Neural cell (in vitro differentiated cells): ENCODE data around the gene PEMT. TPM values are rescaled to one million over a fixed set of nuclear protein-coding genes. Genes with fewer than 3 reads are reported as not detected.

Experiments used
- H2AFZ ChIP-seq: fragments of 200-600, 300-800 bp; sonication (generic), shearing (Covaris generic); 2 replicates; pipeline ENCODE4 v1.6.0; 2014; ENCODE audit warnings: low read depth, mild to moderate bottlenecking, antibody characterized with exemption, low read length, moderate library complexity
- H3F3A ChIP-seq: fragments of 200-600 bp; shearing (Covaris generic); 2 replicates; pipeline ENCODE4 v1.6.1; 2016; ENCODE audit warnings: mild to moderate bottlenecking, moderate library complexity, mixed read lengths, antibody characterized with exemption, low read length; ENCODE audit not compliant: insufficient read depth, poor library complexity, severe bottlenecking
- H3K27ac ChIP-seq: fragments of 200-600, 300-800 bp; sonication (generic), shearing (Covaris generic); 2 replicates; pipeline ENCODE4 v1.5.1; 2014; ENCODE audit warnings: mild to moderate bottlenecking, low read length, moderate library complexity
- H3K27me3 ChIP-seq: fragments of 300-800, 200-600 bp; sonication (generic), shearing (Covaris generic); 2 replicates; pipeline ENCODE4 v1.6.0; 2014; ENCODE audit warnings: mild to moderate bottlenecking, low read depth, low read length, moderate library complexity; ENCODE audit not compliant: insufficient read depth
- H3K36me3 ChIP-seq: fragments of 300-800, 200-600 bp; sonication (generic), shearing (Covaris generic); 2 replicates; pipeline ENCODE4 v1.5.1; 2014; ENCODE audit warnings: mild to moderate bottlenecking, antibody characterized with exemption, low read length, moderate library complexity; ENCODE audit not compliant: insufficient read depth
- H3K4me2 ChIP-seq: fragments of 300-800, 200-600 bp; sonication (generic), shearing (Covaris generic); 2 replicates; pipeline ENCODE4 v1.6.0; 2014; ENCODE audit warnings: mild to moderate bottlenecking, low read length
- H3K4me3 ChIP-seq: fragments of 300-800, 200-600 bp; sonication (generic), shearing (Covaris generic); 2 replicates; pipeline ENCODE4 v1.5.1; 2014; ENCODE audit warnings: mild to moderate bottlenecking, low read length, moderate library complexity
- H3K79me2 ChIP-seq: fragments of 200-600 bp; shearing (Covaris generic); replicated peaks from 2 replicates; pipeline ENCODE4 v1.6.0; 2014; ENCODE audit warnings: mild to moderate bottlenecking, low read length, moderate library complexity; ENCODE audit not compliant: insufficient read depth
- H3K9ac ChIP-seq: fragments of 300-800, 200-600 bp; sonication (generic), shearing (Covaris generic); 2 replicates; pipeline ENCODE4 v1.6.1; 2016; ENCODE audit warnings: mild to moderate bottlenecking, low read length, mixed read lengths
- H3K9me2 ChIP-seq: fragments of 200-600 bp; shearing (Covaris generic); 2 replicates; pipeline ENCODE4 v1.6.1; 2016; ENCODE audit warnings: mild to moderate bottlenecking, low read length, mixed read lengths; ENCODE audit not compliant: insufficient read depth
- H3K9me3 ChIP-seq: fragments of 200-600, 300-800 bp; sonication (generic), shearing (Covaris generic); 2 replicates; pipeline ENCODE4 v1.6.1; 2016; ENCODE audit warnings: mild to moderate bottlenecking, mixed run types, low read length, moderate library complexity, mixed read lengths
- H4K20me1 ChIP-seq: fragments of 200-600 bp; shearing (Covaris generic); 2 replicates; pipeline ENCODE4 v1.6.1; 2016; ENCODE audit warnings: mild to moderate bottlenecking, mixed run types; ENCODE audit not compliant: insufficient read depth
- EP300 ChIP-seq: fragments of 450-650 bp; conservative IDR thresholded peaks from 2 replicates; pipeline ENCODE4 v1.6.1; 2014; ENCODE audit warnings: antibody characterized with exemption, mild to moderate bottlenecking, moderate library complexity; ENCODE audit not compliant: poor library complexity, severe bottlenecking
- EZH2 ChIP-seq: fragments of 200-600, 300-800 bp; shearing (Covaris generic), sonication (generic); IDR thresholded peaks from 2 replicates; pipeline ENCODE4 v1.6.1; 2014; ENCODE audit warnings: antibody characterized with exemption, low read length, borderline replicate concordance, mild to moderate bottlenecking; ENCODE audit not compliant: insufficient read depth, poor library complexity, severe bottlenecking
- MXI1 ChIP-seq: fragments of 450-650 bp; conservative IDR thresholded peaks from 2 replicates; pipeline ENCODE4 v1.6.1; 2014; ENCODE audit warnings: antibody characterized with exemption, mild to moderate bottlenecking; ENCODE audit not compliant: poor library complexity, severe bottlenecking
- POLR2AphosphoS5 ChIP-seq: IDR thresholded peaks from 2 replicates; pipeline ENCODE4 v1.6.1; 2012
- RAD21 ChIP-seq: fragments of 450-650 bp; conservative IDR thresholded peaks from 2 replicates; pipeline ENCODE4 v1.6.1; 2014; ENCODE audit warnings: antibody characterized with exemption, mild to moderate bottlenecking, moderate library complexity
- SMC3 ChIP-seq: fragments of 450-650 bp; conservative IDR thresholded peaks from 2 replicates; pipeline ENCODE4 v1.6.1; 2014; ENCODE audit warnings: antibody characterized with exemption, mild to moderate bottlenecking, moderate library complexity; ENCODE audit not compliant: poor library complexity
- TAF1 ChIP-seq: IDR thresholded peaks from 2 replicates; pipeline ENCODE4 v1.6.1; 2012; ENCODE audit warnings: low read depth
- polyA plus RNA-seq: library from polyadenylated mRNA; depleted of rRNA; stranded (reverse); fragments of >200 nt; gene quantifications from 2 replicates; pipeline ENCODE4 v1.2.3, GENCODE V29; 2014
- TF ChIP-seq, protein P1 (sequence below): IDR thresholded peaks from 2 replicates; pipeline ENCODE4 v1.6.1; 2012; ENCODE audit warnings: borderline replicate concordance
- TF ChIP-seq, protein P2 (sequence below): fragments of 450-650 bp; IDR thresholded peaks from 2 replicates; pipeline ENCODE4 v1.5.1; 2014; ENCODE audit warnings: antibody characterized with exemption, mild to moderate bottlenecking, moderate library complexity; ENCODE audit not compliant: poor library complexity, severe bottlenecking

Gene PEMT
- polyA plus RNA-seq, 1 donor from 2014 or later: 71.7 TPM

DNA sequence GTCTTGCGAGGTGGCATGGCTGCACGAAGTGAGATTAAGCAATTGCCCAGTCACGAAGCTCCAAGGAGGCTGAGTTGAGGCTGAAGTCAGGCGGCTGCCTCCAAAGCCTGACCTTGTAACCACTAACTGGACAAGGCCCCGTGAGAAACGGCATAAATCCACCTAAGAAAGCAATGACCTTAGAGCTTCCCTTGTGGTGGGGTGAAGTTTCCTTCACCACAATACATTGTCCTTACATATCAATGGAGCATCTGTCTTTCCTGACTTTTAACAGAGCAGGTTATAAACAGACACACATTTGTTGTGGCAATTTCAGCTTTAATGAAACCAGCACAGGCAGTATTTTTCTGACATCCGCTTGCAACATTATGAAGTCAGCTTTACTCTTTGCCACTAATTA is 117.2 kb downstream of the PEMT start:
- Histone ChIP-seq H4K20me1 (no peaks in the 10 kb centered on the region), H3K4me2 (no peak overlapping the region), H3K36me3 (no peaks in the 10 kb centered on the region), H3K27ac (no peak overlapping the region), H3F3A (no peaks in the 10 kb centered on the region), H3K4me3 (no peak overlapping the region), H3K9ac (no peak overlapping the region), H3K9me2 (no peaks in the 10 kb centered on the region), H3K79me2 (peaks cover 24% of the 10 kb centered on the region), H3K9me3 (no peaks in the 10 kb centered on the region), H3K27me3 (no peaks in the 10 kb centered on the region), H2AFZ (no peak overlapping the region)
- TF ChIP-seq, protein P1, sequence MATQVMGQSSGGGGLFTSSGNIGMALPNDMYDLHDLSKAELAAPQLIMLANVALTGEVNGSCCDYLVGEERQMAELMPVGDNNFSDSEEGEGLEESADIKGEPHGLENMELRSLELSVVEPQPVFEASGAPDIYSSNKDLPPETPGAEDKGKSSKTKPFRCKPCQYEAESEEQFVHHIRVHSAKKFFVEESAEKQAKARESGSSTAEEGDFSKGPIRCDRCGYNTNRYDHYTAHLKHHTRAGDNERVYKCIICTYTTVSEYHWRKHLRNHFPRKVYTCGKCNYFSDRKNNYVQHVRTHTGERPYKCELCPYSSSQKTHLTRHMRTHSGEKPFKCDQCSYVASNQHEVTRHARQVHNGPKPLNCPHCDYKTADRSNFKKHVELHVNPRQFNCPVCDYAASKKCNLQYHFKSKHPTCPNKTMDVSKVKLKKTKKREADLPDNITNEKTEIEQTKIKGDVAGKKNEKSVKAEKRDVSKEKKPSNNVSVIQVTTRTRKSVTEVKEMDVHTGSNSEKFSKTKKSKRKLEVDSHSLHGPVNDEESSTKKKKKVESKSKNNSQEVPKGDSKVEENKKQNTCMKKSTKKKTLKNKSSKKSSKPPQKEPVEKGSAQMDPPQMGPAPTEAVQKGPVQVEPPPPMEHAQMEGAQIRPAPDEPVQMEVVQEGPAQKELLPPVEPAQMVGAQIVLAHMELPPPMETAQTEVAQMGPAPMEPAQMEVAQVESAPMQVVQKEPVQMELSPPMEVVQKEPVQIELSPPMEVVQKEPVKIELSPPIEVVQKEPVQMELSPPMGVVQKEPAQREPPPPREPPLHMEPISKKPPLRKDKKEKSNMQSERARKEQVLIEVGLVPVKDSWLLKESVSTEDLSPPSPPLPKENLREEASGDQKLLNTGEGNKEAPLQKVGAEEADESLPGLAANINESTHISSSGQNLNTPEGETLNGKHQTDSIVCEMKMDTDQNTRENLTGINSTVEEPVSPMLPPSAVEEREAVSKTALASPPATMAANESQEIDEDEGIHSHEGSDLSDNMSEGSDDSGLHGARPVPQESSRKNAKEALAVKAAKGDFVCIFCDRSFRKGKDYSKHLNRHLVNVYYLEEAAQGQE: no peak
- TF ChIP-seq EP300 (no peak), EZH2 (no peak), MXI1 (no peak), TAF1 (no peak), RAD21 (no peak), POLR2AphosphoS5 (no peak), SMC3 (no peak)
- TF ChIP-seq, protein P2, sequence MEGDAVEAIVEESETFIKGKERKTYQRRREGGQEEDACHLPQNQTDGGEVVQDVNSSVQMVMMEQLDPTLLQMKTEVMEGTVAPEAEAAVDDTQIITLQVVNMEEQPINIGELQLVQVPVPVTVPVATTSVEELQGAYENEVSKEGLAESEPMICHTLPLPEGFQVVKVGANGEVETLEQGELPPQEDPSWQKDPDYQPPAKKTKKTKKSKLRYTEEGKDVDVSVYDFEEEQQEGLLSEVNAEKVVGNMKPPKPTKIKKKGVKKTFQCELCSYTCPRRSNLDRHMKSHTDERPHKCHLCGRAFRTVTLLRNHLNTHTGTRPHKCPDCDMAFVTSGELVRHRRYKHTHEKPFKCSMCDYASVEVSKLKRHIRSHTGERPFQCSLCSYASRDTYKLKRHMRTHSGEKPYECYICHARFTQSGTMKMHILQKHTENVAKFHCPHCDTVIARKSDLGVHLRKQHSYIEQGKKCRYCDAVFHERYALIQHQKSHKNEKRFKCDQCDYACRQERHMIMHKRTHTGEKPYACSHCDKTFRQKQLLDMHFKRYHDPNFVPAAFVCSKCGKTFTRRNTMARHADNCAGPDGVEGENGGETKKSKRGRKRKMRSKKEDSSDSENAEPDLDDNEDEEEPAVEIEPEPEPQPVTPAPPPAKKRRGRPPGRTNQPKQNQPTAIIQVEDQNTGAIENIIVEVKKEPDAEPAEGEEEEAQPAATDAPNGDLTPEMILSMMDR: no peak

- Histone ChIP-seq H3K9ac (no peak overlapping the region), H4K20me1 (no peaks in the 10 kb centered on the region), H3F3A (no peaks in the 10 kb centered on the region), H3K4me2 (no peak overlapping the region), H3K27ac (no peak overlapping the region), H3K4me3 (no peak overlapping the region), H3K9me3 (no peaks in the 10 kb centered on the region), H3K9me2 (no peaks in the 10 kb centered on the region), H3K27me3 (no peaks in the 10 kb centered on the region), H2AFZ (no peak overlapping the region), H3K79me2 (peaks cover 6% of the 10 kb centered on the region), H3K36me3 (no peaks in the 10 kb centered on the region)
- no peak for TF ChIP-seq EP300
- TF ChIP-seq, protein P2: no peak
- no peak for TF ChIP-seq POLR2AphosphoS5
- TF ChIP-seq EZH2: no peak
- no peak for TF ChIP-seq TAF1
- TF ChIP-seq, protein P1: no peak
- TF ChIP-seq MXI1: no peak
- TF ChIP-seq RAD21: no peak
- no peak for TF ChIP-seq SMC3
Observed at GRCh38 chr17:17472333-17472920, 119.1 kb downstream of the PEMT start.
